GM04503 (cell line): ENCODE results near the gene RAD23A.
"Not testable (repeated sequence)": the region's sequence is repeated elsewhere in the genome, so short reads cannot be mapped to it uniquely, and the experiment has no call there.

Source experiments
- DNase-seq: peaks from one replicate; pipeline ENCODE4 v3.0.0-alpha.2; 2012; ENCODE audit warnings: low read depth

The RAD23A gene

GRCh38 chr19:12955575-12955974 is 9.9 kb downstream of the RAD23A start:
- not testable (repeated sequence) for DNase-seq

- DNase-seq: no peak
Measured at GRCh38 chr19:12955996-12956395, 10.3 kb downstream of the RAD23A start.

GRCh38 chr19:12956446-12957388 is 11.1 kb downstream of the RAD23A start, which contains the start of gene GADD45GIP1:
Gene GADD45GIP1 (minus strand): TSS chr19:12957223. CDS start chr19:12957212, 11 bp downstream.
- DNase-seq: no peak

- not testable (repeated sequence) for DNase-seq
Measured at GRCh38 chr19:12957389-12957952, 11.8 kb downstream of the RAD23A start.

- no peak for DNase-seq
Measured at GRCh38 chr19:12959481-12959880, 13.8 kb downstream of the RAD23A start.

- DNase-seq: no peak
Measured at GRCh38 chr19:12965017-12965811, 19.6 kb downstream of the RAD23A start.

GRCh38 chr19:12965812-12966135 is 20.1 kb downstream of the RAD23A start:
- DNase-seq: no peak

- DNase-seq: no peak
Measured at GRCh38 chr19:12967907-12968306, 22.2 kb downstream of the RAD23A start.

GRCh38 chr19:12969292-12969988 is 23.8 kb downstream of the RAD23A start, which contains the start of gene DAND5:
Gene DAND5 (plus strand): TSS chr19:12969576. CDS start chr19:12969661, 85 bp downstream.
- no peak for DNase-seq

GRCh38 chr19:12970070-12970820 is 24.6 kb downstream of the RAD23A start:
- no peak for DNase-seq

- no peak for DNase-seq
Measured at GRCh38 chr19:12973236-12973635, 27.6 kb downstream of the RAD23A start.

- DNase-seq: no peak
Measured at GRCh38 chr19:12974301-12975220, 28.9 kb downstream of the RAD23A start.

- DNase-seq: no peak
Measured at GRCh38 chr19:12975221-12975741, 29.6 kb downstream of the RAD23A start.

- DNase-seq: not testable (repeated sequence)
Measured at GRCh38 chr19:12976109-12976508, 30.4 kb downstream of the RAD23A start.

GRCh38 chr19:12979974-12980373 is 34.3 kb downstream of the RAD23A start:
- DNase-seq: no peak

GRCh38 chr19:12982648-12983047 is 37.0 kb downstream of the RAD23A start:
- no peak for DNase-seq

- no peak for DNase-seq
Measured at GRCh38 chr19:12983091-12983490, 37.4 kb downstream of the RAD23A start.

GRCh38 chr19:12983542-12984142 is 38.0 kb downstream of the RAD23A start:
- DNase-seq: no peak

- DNase-seq: no peak
Measured at GRCh38 chr19:12984143-12984627, 38.5 kb downstream of the RAD23A start.
